Ishikawa (cell line): ENCODE results near the gene HEY2.

Experiments
- CEBPB ChIP-seq: IDR thresholded peaks from 2 replicates; pipeline ENCODE4 v1.6.1; 2012
- CREB1 ChIP-seq: IDR thresholded peaks from 2 replicates; pipeline ENCODE4 v1.6.1; 2012; ENCODE audit warnings: low read depth
- EGR1 ChIP-seq: IDR thresholded peaks from 2 replicates; pipeline ENCODE4 v1.6.1; 2012
- EP300 ChIP-seq: IDR thresholded peaks from 2 replicates; pipeline ENCODE4 v1.6.1; 2012; ENCODE audit warnings: borderline replicate concordance
- FOXM1 ChIP-seq: IDR thresholded peaks from 2 replicates; pipeline ENCODE4 v1.6.1; 2012; ENCODE audit warnings: low read depth, borderline replicate concordance
- NFIC ChIP-seq: IDR thresholded peaks from 2 replicates; pipeline ENCODE4 v1.6.1; 2012
- RAD21 ChIP-seq: IDR thresholded peaks from 2 replicates; pipeline ENCODE4 v1.6.1; 2012; ENCODE audit warnings: low read depth
- TAF1 ChIP-seq: IDR thresholded peaks from 2 replicates; pipeline ENCODE4 v1.6.1; 2012; ENCODE audit warnings: low read depth, mild to moderate bottlenecking
- TCF12 ChIP-seq: IDR thresholded peaks from 2 replicates; pipeline ENCODE4 v1.6.1; 2012; ENCODE audit warnings: low read depth
- TEAD4 ChIP-seq: IDR thresholded peaks from 2 replicates; pipeline ENCODE4 v1.6.1; 2012
- YY1 ChIP-seq: IDR thresholded peaks from 2 replicates; pipeline ENCODE4 v1.6.1; 2012; ENCODE audit warnings: low read depth
- ZBTB7A ChIP-seq: IDR thresholded peaks from 2 replicates; pipeline ENCODE4 v1.6.1; 2012; ENCODE audit warnings: low read depth
- TF ChIP-seq, protein P1 (sequence below): IDR thresholded peaks from 2 replicates; pipeline ENCODE4 v1.6.1; 2012; ENCODE audit warnings: low read depth, mild to moderate bottlenecking
- TF ChIP-seq, protein P2 (sequence below): IDR thresholded peaks from 2 replicates; pipeline ENCODE4 v1.6.1; 2012
- TF ChIP-seq, protein P3 (sequence below): IDR thresholded peaks from 2 replicates; pipeline ENCODE4 v1.6.1; 2012

Gene HEY2

DNA sequence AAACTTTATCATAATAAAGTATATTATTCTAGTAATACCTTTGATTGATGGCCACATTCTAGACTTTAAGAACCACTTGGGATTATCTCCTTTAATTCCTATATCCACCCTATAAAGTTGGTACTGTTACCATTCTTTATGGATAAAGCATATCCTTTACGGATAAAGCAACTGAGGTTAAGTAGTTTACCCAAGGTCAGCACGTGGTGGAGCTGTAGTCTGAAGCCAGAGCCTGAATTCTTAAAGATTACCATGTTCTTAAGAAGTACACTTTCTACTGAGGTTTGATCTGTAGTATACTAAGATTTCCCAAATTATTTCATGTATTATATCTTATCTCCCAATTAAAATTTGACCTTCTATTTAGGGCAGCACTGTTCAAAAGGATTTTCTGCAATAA is 38.4 kb downstream of the HEY2 start:
- no peak for TF ChIP-seq TCF12
- TF ChIP-seq YY1: no peak
- no peak for TF ChIP-seq EGR1
- no peak for TF ChIP-seq CREB1
- TF ChIP-seq, protein P1, sequence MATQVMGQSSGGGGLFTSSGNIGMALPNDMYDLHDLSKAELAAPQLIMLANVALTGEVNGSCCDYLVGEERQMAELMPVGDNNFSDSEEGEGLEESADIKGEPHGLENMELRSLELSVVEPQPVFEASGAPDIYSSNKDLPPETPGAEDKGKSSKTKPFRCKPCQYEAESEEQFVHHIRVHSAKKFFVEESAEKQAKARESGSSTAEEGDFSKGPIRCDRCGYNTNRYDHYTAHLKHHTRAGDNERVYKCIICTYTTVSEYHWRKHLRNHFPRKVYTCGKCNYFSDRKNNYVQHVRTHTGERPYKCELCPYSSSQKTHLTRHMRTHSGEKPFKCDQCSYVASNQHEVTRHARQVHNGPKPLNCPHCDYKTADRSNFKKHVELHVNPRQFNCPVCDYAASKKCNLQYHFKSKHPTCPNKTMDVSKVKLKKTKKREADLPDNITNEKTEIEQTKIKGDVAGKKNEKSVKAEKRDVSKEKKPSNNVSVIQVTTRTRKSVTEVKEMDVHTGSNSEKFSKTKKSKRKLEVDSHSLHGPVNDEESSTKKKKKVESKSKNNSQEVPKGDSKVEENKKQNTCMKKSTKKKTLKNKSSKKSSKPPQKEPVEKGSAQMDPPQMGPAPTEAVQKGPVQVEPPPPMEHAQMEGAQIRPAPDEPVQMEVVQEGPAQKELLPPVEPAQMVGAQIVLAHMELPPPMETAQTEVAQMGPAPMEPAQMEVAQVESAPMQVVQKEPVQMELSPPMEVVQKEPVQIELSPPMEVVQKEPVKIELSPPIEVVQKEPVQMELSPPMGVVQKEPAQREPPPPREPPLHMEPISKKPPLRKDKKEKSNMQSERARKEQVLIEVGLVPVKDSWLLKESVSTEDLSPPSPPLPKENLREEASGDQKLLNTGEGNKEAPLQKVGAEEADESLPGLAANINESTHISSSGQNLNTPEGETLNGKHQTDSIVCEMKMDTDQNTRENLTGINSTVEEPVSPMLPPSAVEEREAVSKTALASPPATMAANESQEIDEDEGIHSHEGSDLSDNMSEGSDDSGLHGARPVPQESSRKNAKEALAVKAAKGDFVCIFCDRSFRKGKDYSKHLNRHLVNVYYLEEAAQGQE: no peak

DNA sequence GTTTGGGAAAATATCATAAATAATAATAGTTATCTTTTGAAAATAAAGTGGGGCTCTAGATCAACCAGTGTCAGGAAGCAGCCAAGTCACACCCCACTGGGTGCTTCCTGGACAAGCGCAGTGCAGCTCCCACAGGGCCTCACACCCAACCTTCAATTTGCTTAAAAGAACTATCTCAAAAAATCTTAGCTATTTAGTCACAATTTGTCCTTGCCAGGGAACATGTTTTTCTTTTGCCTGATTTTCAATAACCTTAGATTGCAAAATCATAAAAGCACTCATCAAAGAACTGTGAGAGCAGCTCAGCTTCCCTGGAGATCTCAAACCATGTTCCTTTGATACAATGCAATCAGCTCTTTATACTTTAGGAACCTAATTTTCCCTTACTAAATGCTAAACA is 39.7 kb downstream of the HEY2 start:
- TF ChIP-seq YY1 (no peak), CREB1 (no peak), RAD21 (no peak), EP300 (no peak), ZBTB7A (no peak), CEBPB (no peak), TAF1 (no peak), TCF12 (no peak), FOXM1 (no peak), NFIC (no peak), EGR1 (no peak), TEAD4 (no peak)
- TF ChIP-seq, protein P2, sequence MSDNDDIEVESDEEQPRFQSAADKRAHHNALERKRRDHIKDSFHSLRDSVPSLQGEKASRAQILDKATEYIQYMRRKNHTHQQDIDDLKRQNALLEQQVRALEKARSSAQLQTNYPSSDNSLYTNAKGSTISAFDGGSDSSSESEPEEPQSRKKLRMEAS: no peak
- TF ChIP-seq, protein P1: no peak
- TF ChIP-seq, protein P3, sequence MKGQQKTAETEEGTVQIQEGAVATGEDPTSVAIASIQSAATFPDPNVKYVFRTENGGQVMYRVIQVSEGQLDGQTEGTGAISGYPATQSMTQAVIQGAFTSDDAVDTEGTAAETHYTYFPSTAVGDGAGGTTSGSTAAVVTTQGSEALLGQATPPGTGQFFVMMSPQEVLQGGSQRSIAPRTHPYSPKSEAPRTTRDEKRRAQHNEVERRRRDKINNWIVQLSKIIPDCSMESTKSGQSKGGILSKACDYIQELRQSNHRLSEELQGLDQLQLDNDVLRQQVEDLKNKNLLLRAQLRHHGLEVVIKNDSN: no peak

DNA sequence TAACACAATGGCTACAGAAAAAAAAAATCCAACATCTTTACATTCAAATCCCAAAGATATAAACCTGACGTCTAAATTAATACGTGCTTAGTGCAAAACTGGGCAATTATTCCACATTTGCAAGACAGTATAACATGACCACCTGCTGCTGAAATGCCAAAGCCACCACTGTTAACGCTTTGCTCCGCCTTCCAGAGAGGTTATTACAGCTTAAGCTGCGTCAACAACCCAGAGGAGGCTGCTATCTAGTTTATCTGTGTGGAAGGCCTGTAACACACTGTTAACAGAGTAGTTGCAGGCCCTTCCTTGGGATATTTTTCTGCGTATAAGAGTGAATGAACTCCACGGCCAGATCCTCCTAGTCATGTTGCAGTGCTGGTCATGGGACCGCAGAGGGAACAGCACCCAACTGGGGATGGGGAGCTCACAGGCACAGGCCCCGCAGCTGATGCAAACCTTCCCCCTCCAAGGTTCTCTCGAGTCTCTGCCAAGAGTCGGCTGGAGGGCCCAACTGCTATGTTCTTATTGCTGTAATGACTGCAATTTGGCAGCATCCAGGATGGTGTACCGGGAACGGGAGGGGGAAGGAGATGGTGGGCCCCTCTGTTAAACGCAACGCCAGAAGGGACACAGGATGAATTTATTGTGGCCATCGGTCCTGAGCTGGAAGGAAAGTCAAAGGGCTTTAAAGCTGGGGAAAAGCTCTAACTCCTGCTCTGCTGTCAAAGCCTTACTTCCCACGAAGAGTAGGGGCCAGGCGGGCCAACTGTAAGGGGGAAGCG is 40.3 kb downstream of the HEY2 start:
- no peak for TF ChIP-seq YY1
- TF ChIP-seq, protein P3: no peak
- TF ChIP-seq ZBTB7A: no peak
- TF ChIP-seq, protein P1: no peak
- TF ChIP-seq, protein P2: no peak
- TF ChIP-seq FOXM1: no peak
- TF ChIP-seq NFIC: no peak
- TF ChIP-seq TEAD4: no peak
- TF ChIP-seq TCF12: no peak
- no peak for TF ChIP-seq TAF1
- TF ChIP-seq CEBPB: no peak
- TF ChIP-seq CREB1: no peak
- TF ChIP-seq EP300: no peak
- no peak for TF ChIP-seq EGR1
- TF ChIP-seq RAD21: no peak

DNA sequence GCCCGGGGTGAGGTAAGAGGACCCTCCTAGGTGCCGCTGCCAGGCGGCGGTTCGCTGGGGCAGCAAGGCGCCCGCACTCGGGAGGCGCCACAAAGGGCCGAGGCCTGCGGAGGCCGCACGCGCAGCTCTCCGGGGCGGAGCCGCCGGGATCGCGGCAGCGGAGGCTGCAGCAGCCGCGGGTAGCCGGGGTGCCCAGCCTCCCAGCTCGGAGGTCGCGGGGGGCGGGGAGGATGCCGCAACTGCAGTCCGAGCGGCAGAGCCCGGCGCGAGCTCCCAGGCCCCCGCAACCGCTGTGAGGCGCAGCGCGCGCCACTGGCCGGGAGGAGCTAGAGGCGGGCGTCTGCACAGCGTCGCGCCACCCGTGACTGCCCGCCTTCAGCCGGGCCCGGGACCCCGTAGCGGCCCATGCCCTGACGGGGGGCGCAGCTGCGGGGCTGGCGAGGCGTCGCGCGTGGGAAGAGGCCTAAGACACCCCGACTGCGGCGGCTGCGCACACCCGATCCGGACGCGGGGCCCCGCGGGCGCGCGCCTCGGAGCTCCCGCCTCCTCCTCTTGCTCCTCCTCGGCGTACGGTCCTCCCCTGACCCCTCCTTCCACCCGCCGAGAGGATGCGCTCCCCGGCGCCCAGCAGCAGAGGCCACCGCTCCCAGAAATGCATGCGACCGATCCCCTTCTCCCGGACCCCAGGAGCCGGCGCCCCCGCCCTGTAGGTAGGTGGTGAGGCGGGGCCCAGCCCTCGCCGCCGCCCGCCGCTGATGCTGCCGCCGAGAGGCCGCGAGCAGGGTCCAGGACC is 41.1 kb downstream of the HEY2 start, which contains the start of gene NCOA7:
TSS of gene NCOA7 (plus strand) at position 603 of the 793 bp plus-strand sequence. CDS start 24,395 bp downstream, outside the sequence.
- TF ChIP-seq FOXM1 (no peak), CREB1 (no peak), TEAD4 (no peak), TAF1 (peak; percentile 45; the same call in 1 of the 2 replicates), RAD21 (no peak)
